Measurements from ENCODE around the gene CD300LG.

The CD300LG gene

GRCh38 chr17:43907998-43908721 lies 61.2 kb downstream of the CD300LG start:
- H3K27me3 ChIP-seq = peaks cover 12% of the 10 kb centered on the region
- no peak for TF ChIP-seq CTCF (IDR thresholded peaks at IDR 0.05; ENCODE audit: low read depth, low read length)
- H3K4me3 ChIP-seq (ENCODE audit: low read depth, low read length) = peak overlapping the region; percentile 69
- peak; percentile 72 for DNase-seq
- H3K9me3 ChIP-seq = no peaks in the 10 kb centered on the region
- no peaks in the 10 kb centered on the region for H3K36me3 ChIP-seq
- H3K4me1 ChIP-seq = peaks cover 7% of the 10 kb centered on the region

GRCh38 chr17:43909537-43910231 lies 62.7 kb downstream of the CD300LG start:
- TF ChIP-seq CTCF (IDR thresholded peaks at IDR 0.05; ENCODE audit: low read depth, low read length) = no peak
- H3K4me1 ChIP-seq = peaks cover 7% of the 10 kb centered on the region
- peaks cover 12% of the 10 kb centered on the region for H3K27me3 ChIP-seq
- H3K36me3 ChIP-seq = no peaks in the 10 kb centered on the region
- no peak for DNase-seq
- H3K9me3 ChIP-seq = no peaks in the 10 kb centered on the region
- no peak overlapping the region for H3K4me3 ChIP-seq (ENCODE audit: low read depth, low read length)

- no peaks in the 10 kb centered on the region for H3K9me3 ChIP-seq
- no peak for DNase-seq
- no peak overlapping the region for H3K4me3 ChIP-seq (ENCODE audit: low read depth, low read length)
- no peak for TF ChIP-seq CTCF (IDR thresholded peaks at IDR 0.05; ENCODE audit: low read depth, low read length)
- no peaks in the 10 kb centered on the region for H3K36me3 ChIP-seq
- H3K4me1 ChIP-seq = no peaks in the 10 kb centered on the region; the same call in 1 of the 2 replicates
- H3K27me3 ChIP-seq = peaks cover 5% of the 10 kb centered on the region; the same call in 1 of the 2 replicates
Observed at GRCh38 chr17:43911904-43912303, 64.9 kb downstream of the CD300LG start.

- H3K27me3 ChIP-seq = peaks cover 5% of the 10 kb centered on the region; the same call in 1 of the 2 replicates
Observed at GRCh38 chr17:43912635-43913304, 65.8 kb downstream of the CD300LG start.

More at GRCh38 chr17:43912635-43913304, 65.8 kb downstream of the CD300LG start:
- Histone ChIP-seq H3K36me3 (no peaks in the 10 kb centered on the region), H3K4me3 (ENCODE audit: low read depth, low read length) (no peak overlapping the region), H3K4me1 (no peaks in the 10 kb centered on the region; the same call in 1 of the 2 replicates), H3K9me3 (no peaks in the 10 kb centered on the region)
- DNase-seq = no peak
- no peak for TF ChIP-seq CTCF (IDR thresholded peaks at IDR 0.05; ENCODE audit: low read depth, low read length)

Data from BE2C (cell line).